GM18870 (cell line): Measurements from ENCODE around the gene SLC44A5.
"Not testable (repeated sequence)": the region's sequence is repeated elsewhere in the genome, so short reads cannot be mapped to it uniquely, and the experiment has no call there.

ENCODE experiments used
- ATAC-seq: cut with Tn5 transposase; IDR thresholded peaks from one replicate; pipeline ENCODE4 v1.9.1; 2021; ENCODE audit warnings: moderate library complexity; ENCODE audit not compliant: unreplicated experiment

SLC44A5 gene

GRCh38 chr1:75203415-75204277 lies 407.3 kb downstream of the SLC44A5 start:
- ATAC-seq: peak; percentile 91

GRCh38 chr1:75202751-75203150 lies 408.2 kb downstream of the SLC44A5 start:
- ATAC-seq: no peak

GRCh38 chr1:75198761-75199160 lies 412.2 kb downstream of the SLC44A5 start:
- no peak for ATAC-seq

- no peak for ATAC-seq
Observed at GRCh38 chr1:75198163-75198562, 412.8 kb downstream of the SLC44A5 start.

- ATAC-seq: no peak
Observed at GRCh38 chr1:75188892-75189291, 422.0 kb downstream of the SLC44A5 start.

- ATAC-seq: not testable (repeated sequence)
Observed at GRCh38 chr1:75181214-75181955, 429.5 kb downstream of the SLC44A5 start.

GRCh38 chr1:75174031-75174760 lies 436.7 kb downstream of the SLC44A5 start:
- ATAC-seq: no peak

- no peak for ATAC-seq
Observed at GRCh38 chr1:75172556-75172955, 438.4 kb downstream of the SLC44A5 start.

- no peak for ATAC-seq
Observed at GRCh38 chr1:75171876-75172275, 439.0 kb downstream of the SLC44A5 start.

GRCh38 chr1:75170981-75171380 lies 439.9 kb downstream of the SLC44A5 start:
- no peak for ATAC-seq

GRCh38 chr1:75170011-75170410 lies 440.9 kb downstream of the SLC44A5 start:
- ATAC-seq: no peak

- ATAC-seq: no peak
Observed at GRCh38 chr1:75166821-75167220, 444.1 kb downstream of the SLC44A5 start.

- ATAC-seq: no peak
Observed at GRCh38 chr1:75165264-75165663, 445.6 kb downstream of the SLC44A5 start.

- ATAC-seq: no peak
Observed at GRCh38 chr1:75159154-75159553, 451.8 kb downstream of the SLC44A5 start.
